Ectodermal cell (in vitro differentiated cells): ENCODE data around the gene VIPR2.
"Not testable (repeated sequence)": the region's sequence is repeated elsewhere in the genome, so short reads cannot be mapped to it uniquely, and the experiment has no call there.

ENCODE experiments used
- H3K27ac ChIP-seq: 2 replicates; pipeline ENCODE4 v1.7.0; 2013; ENCODE audit warnings: mild to moderate bottlenecking, low read depth, low read length; ENCODE audit not compliant: insufficient read depth, poor library complexity, severe bottlenecking
- H3K27me3 ChIP-seq: 2 replicates; pipeline ENCODE4 v1.7.0; 2013; ENCODE audit warnings: mild to moderate bottlenecking, low read length; ENCODE audit not compliant: insufficient read depth, control insufficient read depth, poor library complexity, severe bottlenecking
- H3K36me3 ChIP-seq: one replicate; pipeline ENCODE4 v1.7.0; 2013; ENCODE audit warnings: low read length; ENCODE audit not compliant: control insufficient read depth, insufficient read depth
- H3K4me1 ChIP-seq: one replicate; pipeline ENCODE4 v1.7.0; 2013; ENCODE audit warnings: low read length; ENCODE audit not compliant: control insufficient read depth, insufficient read depth
- H3K4me3 ChIP-seq: 2 replicates; pipeline ENCODE4 v1.7.0; 2013; ENCODE audit warnings: low read depth, low read length, control low read depth; ENCODE audit not compliant: insufficient read depth
- H3K9me3 ChIP-seq: 2 replicates; pipeline ENCODE4 v1.7.0; 2013; ENCODE audit warnings: mild to moderate bottlenecking, low read length, moderate library complexity; ENCODE audit not compliant: control insufficient read depth
- WGBS, 2 experiments: methylation state at CpG; one replicate each; pipeline ENCODE4 v1.1.7; 2013; ENCODE audit warnings: missing lambda C conversion rate in 2 of 2; 5-methylcytosine and 5-hydroxymethylcytosine counted together

VIPR2 gene

GRCh38 chr7:159175100-159175499 is 30.4 kb upstream of the VIPR2 start:
- not testable (repeated sequence) for H3K4me3 ChIP-seq, H3K4me1 ChIP-seq, H3K27me3 ChIP-seq, H3K27ac ChIP-seq, H3K36me3 ChIP-seq
- WGBS, 2 experiments, result 80 to 86% methylated on average over 6 of the region's 6 CpGs
- H3K9me3 ChIP-seq, result peaks cover 17% of the 10 kb centered on the region

- no peak overlapping the region for H3K27ac ChIP-seq
- H3K4me1 ChIP-seq, result no peaks in the 10 kb centered on the region
- no peaks in the 10 kb centered on the region for H3K36me3 ChIP-seq
- 84 to 85% methylated on average over 9 of the region's 9 CpGs for WGBS, 2 experiments
- peaks cover 19% of the 10 kb centered on the region for H3K9me3 ChIP-seq
- no peaks in the 10 kb centered on the region for H3K27me3 ChIP-seq
- no peak overlapping the region for H3K4me3 ChIP-seq
Measured at GRCh38 chr7:159172400-159172799, 27.7 kb upstream of the VIPR2 start.

- Histone ChIP-seq H3K27ac (no peak overlapping the region), H3K4me1 (no peaks in the 10 kb centered on the region), H3K27me3 (no peaks in the 10 kb centered on the region), H3K4me3 (no peak overlapping the region), H3K9me3 (peaks cover 19% of the 10 kb centered on the region), H3K36me3 (no peaks in the 10 kb centered on the region)
- WGBS, 2 experiments, result 80 to 83% methylated on average over 17 of the region's 17 CpGs
Measured at GRCh38 chr7:159169391-159169790, 24.7 kb upstream of the VIPR2 start.

GRCh38 chr7:159167139-159167538 is 22.5 kb upstream of the VIPR2 start:
- Histone ChIP-seq H3K9me3 (peaks cover 10% of the 10 kb centered on the region), H3K27ac (no peak overlapping the region), H3K27me3 (no peaks in the 10 kb centered on the region), H3K36me3 (no peaks in the 10 kb centered on the region), H3K4me3 (no peak overlapping the region), H3K4me1 (no peaks in the 10 kb centered on the region)
- WGBS, 2 experiments, result 85 to 89% methylated on average over 15 of the region's 15 CpGs

- WGBS, 2 experiments, result 52 to 59% methylated on average over 3 of the region's 3 CpGs
- Histone ChIP-seq H3K36me3 (no peaks in the 10 kb centered on the region), H3K27me3 (no peaks in the 10 kb centered on the region), H3K27ac (no peak overlapping the region), H3K4me3 (no peak overlapping the region), H3K9me3 (peaks cover 10% of the 10 kb centered on the region), H3K4me1 (no peaks in the 10 kb centered on the region)
Measured at GRCh38 chr7:159166530-159166929, 21.9 kb upstream of the VIPR2 start.

GRCh38 chr7:159165352-159165751 is 20.7 kb upstream of the VIPR2 start:
- Histone ChIP-seq H3K27ac (no peak overlapping the region), H3K36me3 (no peaks in the 10 kb centered on the region), H3K4me3 (no peak overlapping the region), H3K27me3 (no peaks in the 10 kb centered on the region), H3K9me3 (peaks cover 6% of the 10 kb centered on the region), H3K4me1 (no peaks in the 10 kb centered on the region)
- WGBS, 2 experiments, result 83 to 91% methylated on average over 4 to 5 of the region's 6 CpGs

GRCh38 chr7:159163703-159164301 is 19.1 kb upstream of the VIPR2 start:
- not testable (repeated sequence) for H3K27ac ChIP-seq, H3K4me3 ChIP-seq, H3K36me3 ChIP-seq, H3K4me1 ChIP-seq, H3K27me3 ChIP-seq, H3K9me3 ChIP-seq
- WGBS, 2 experiments, result 63 to 71% methylated on average over 2 of the region's 11 CpGs

GRCh38 chr7:159162050-159162626 is 17.5 kb upstream of the VIPR2 start:
- H3K4me3 ChIP-seq, H3K27ac ChIP-seq, H3K9me3 ChIP-seq, H3K27me3 ChIP-seq, H3K4me1 ChIP-seq, H3K36me3 ChIP-seq: not testable (repeated sequence)
- 86 to 88% methylated on average over 20 to 21 of the region's 21 CpGs for WGBS, 2 experiments

- 84 to 94% methylated on average over 7 of the region's 7 CpGs for WGBS, 2 experiments
Measured at GRCh38 chr7:159160450-159160849, 15.8 kb upstream of the VIPR2 start.

GRCh38 chr7:159159731-159160130 is 15.1 kb upstream of the VIPR2 start:
- WGBS, 2 experiments, result 76 to 78% methylated on average over 6 of the region's 6 CpGs
- H3K4me3 ChIP-seq, result no peak overlapping the region

More at GRCh38 chr7:159160450-159160849, 15.8 kb upstream of the VIPR2 start:
- Histone ChIP-seq H3K27ac (no peak overlapping the region), H3K36me3 (no peaks in the 10 kb centered on the region), H3K27me3 (no peaks in the 10 kb centered on the region), H3K4me1 (no peaks in the 10 kb centered on the region), H3K4me3 (no peak overlapping the region), H3K9me3 (peaks cover 4% of the 10 kb centered on the region)

More at GRCh38 chr7:159159731-159160130, 15.1 kb upstream of the VIPR2 start:
- Histone ChIP-seq H3K36me3 (no peaks in the 10 kb centered on the region), H3K27ac (no peak overlapping the region), H3K9me3 (peaks cover 2% of the 10 kb centered on the region), H3K27me3 (no peaks in the 10 kb centered on the region), H3K4me1 (no peaks in the 10 kb centered on the region)
